CD4-positive, alpha-beta T cell treated with Interleukin-17A for 1 hour (primary cell): ENCODE results near the gene FOXP1.

Source experiments
- DNase-seq: peaks from one replicate; pipeline ENCODE4 v3.0.0-alpha.2; 2020

FOXP1 gene

GRCh38 chr3:71585887-71586809 lies 2.6 kb upstream of the FOXP1 start:
- DNase-seq: peak; percentile 68

- peak; percentile 20 for DNase-seq
Observed at GRCh38 chr3:71585131-71585530, 1.6 kb upstream of the FOXP1 start.

GRCh38 chr3:71584394-71585011 lies 975 bp upstream of the FOXP1 start:
- DNase-seq: peak; percentile 52

GRCh38 chr3:71582612-71583565 lies 639 bp downstream of the FOXP1 start:
- DNase-seq: peak; percentile 60

GRCh38 chr3:71582036-71582611 lies 1.4 kb downstream of the FOXP1 start:
- DNase-seq: peak; percentile 40

- DNase-seq: peak; percentile 20
Observed at GRCh38 chr3:71581457-71582035, 2.0 kb downstream of the FOXP1 start.

- DNase-seq: no peak
Observed at GRCh38 chr3:71580636-71581456, 2.7 kb downstream of the FOXP1 start.

- no peak for DNase-seq
Observed at GRCh38 chr3:71579935-71580406, 3.6 kb downstream of the FOXP1 start.

- no peak for DNase-seq
Observed at GRCh38 chr3:71579326-71579934, 4.1 kb downstream of the FOXP1 start.

- no peak for DNase-seq
Observed at GRCh38 chr3:71578054-71578751, 5.3 kb downstream of the FOXP1 start.

GRCh38 chr3:71577011-71577410 lies 6.5 kb downstream of the FOXP1 start:
- DNase-seq: no peak

GRCh38 chr3:71575433-71575832 lies 8.1 kb downstream of the FOXP1 start:
- no peak for DNase-seq

- DNase-seq: no peak
Observed at GRCh38 chr3:71573181-71573580, 10.3 kb downstream of the FOXP1 start.

- no peak for DNase-seq
Observed at GRCh38 chr3:71570546-71570945, 13.0 kb downstream of the FOXP1 start.

- DNase-seq: no peak
Observed at GRCh38 chr3:71568207-71568606, 15.3 kb downstream of the FOXP1 start.

- DNase-seq: no peak
Observed at GRCh38 chr3:71566776-71567175, 16.8 kb downstream of the FOXP1 start.

- DNase-seq: no peak
Observed at GRCh38 chr3:71565976-71566375, 17.6 kb downstream of the FOXP1 start.

- DNase-seq: no peak
Observed at GRCh38 chr3:71565316-71565715, 18.2 kb downstream of the FOXP1 start.

- DNase-seq: no peak
Observed at GRCh38 chr3:71564361-71564760, 19.2 kb downstream of the FOXP1 start.

- DNase-seq: no peak
Observed at GRCh38 chr3:71563827-71564226, 19.7 kb downstream of the FOXP1 start.
